ENCODE measurements around the gene FAR2. TPM values are rescaled to one million over a fixed set of nuclear protein-coding genes. Genes with fewer than 3 reads are reported as not detected.
"Not testable (repeated sequence)": the region's sequence is repeated elsewhere in the genome, so short reads cannot be mapped to it uniquely, and the experiment has no call there.

FAR2 gene
- total RNA-seq, 1 experiment from 2014 or later = 10.7 TPM

- Histone ChIP-seq H3K9me3 (ENCODE audit: low read depth, low read length, poor library complexity, severe bottlenecking) (no peaks in the 10 kb centered on the region), H3K36me3 (ENCODE audit: insufficient read depth, low read length, poor library complexity, severe bottlenecking) (no peaks in the 10 kb centered on the region), H3K27ac (ENCODE audit: low read depth, low read length, poor library complexity, severe bottlenecking) (no peak overlapping the region), H3K27me3 (replicated peaks; ENCODE audit: insufficient read depth, low read depth, low read length, poor library complexity) (no peaks in the 10 kb centered on the region), H3K4me3 (ENCODE audit: low read depth, low read length, poor library complexity, severe bottlenecking) (no peak overlapping the region), H3K4me1 (ENCODE audit: insufficient read depth, low read length, poor library complexity, severe bottlenecking) (peaks cover 10% of the 10 kb centered on the region)
- ChIA-PET CTCF (no interaction called here), POLR2A (ENCODE audit: low non-redundant PET) (no interaction called here)
- BruUV-seq (replicated peaks) = no TSS peak
- intact Hi-C loops (cut with micrococcal nuclease; ENCODE audit: unreplicated experiment) = no loop called here
- no peak for DNase-seq (ENCODE audit: low spot score)
- TF ChIP-seq EZH2 (IDR thresholded peaks at IDR 0.05; ENCODE audit: borderline replicate concordance, low read depth, low read length, poor library complexity, severe bottlenecking) = no peak
- TF ChIP-seq CTCF (conservative IDR thresholded peaks at IDR 0.05; ENCODE audit: low read depth, low read length) = no peak
These were observed 15.9 kb upstream of the FAR2 start for GRCh38 chr12:29133181-29133580.

DNA sequence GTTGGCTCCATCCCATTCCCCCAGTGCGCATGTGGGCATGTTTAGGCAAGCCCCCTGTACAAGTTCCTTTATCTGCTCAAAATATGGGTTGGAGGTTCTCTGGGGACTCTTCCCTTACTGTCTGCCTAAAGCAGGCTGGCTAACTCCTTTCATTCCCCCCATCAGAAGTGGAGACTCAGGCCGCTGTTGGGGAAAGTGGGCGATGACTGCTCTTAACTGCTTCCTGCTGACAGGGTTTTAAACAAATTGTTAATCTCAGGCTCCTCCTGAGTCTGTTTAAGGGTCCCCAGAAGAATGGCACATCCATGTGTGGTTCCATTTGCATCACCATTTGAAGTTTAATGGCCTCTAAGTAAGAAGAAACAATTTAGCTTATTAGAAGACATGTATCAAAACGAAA is 15.4 kb upstream of the FAR2 start:
- ChIA-PET CTCF (no interaction called here), POLR2A (ENCODE audit: low non-redundant PET) (no interaction called here)
- Histone ChIP-seq H3K27me3 (replicated peaks; ENCODE audit: insufficient read depth, low read depth, low read length, poor library complexity) (no peaks in the 10 kb centered on the region), H3K4me1 (ENCODE audit: insufficient read depth, low read length, poor library complexity, severe bottlenecking) (peaks cover 10% of the 10 kb centered on the region), H3K4me3 (ENCODE audit: low read depth, low read length, poor library complexity, severe bottlenecking) (no peak overlapping the region), H3K27ac (ENCODE audit: low read depth, low read length, poor library complexity, severe bottlenecking) (no peak overlapping the region), H3K9me3 (ENCODE audit: low read depth, low read length, poor library complexity, severe bottlenecking) (no peaks in the 10 kb centered on the region), H3K36me3 (ENCODE audit: insufficient read depth, low read length, poor library complexity, severe bottlenecking) (no peaks in the 10 kb centered on the region)
- no TSS peak for BruUV-seq (replicated peaks)
- TF ChIP-seq CTCF (conservative IDR thresholded peaks at IDR 0.05; ENCODE audit: low read depth, low read length) (no peak), EZH2 (IDR thresholded peaks at IDR 0.05; ENCODE audit: borderline replicate concordance, low read depth, low read length, poor library complexity, severe bottlenecking) (no peak)
- intact Hi-C loops (cut with micrococcal nuclease; ENCODE audit: unreplicated experiment) = no loop called here
- DNase-seq (ENCODE audit: low spot score) = no peak

- H3K4me3 ChIP-seq (ENCODE audit: low read depth, low read length, poor library complexity, severe bottlenecking); H3K36me3 ChIP-seq (ENCODE audit: insufficient read depth, low read length, poor library complexity, severe bottlenecking); H3K4me1 ChIP-seq (ENCODE audit: insufficient read depth, low read length, poor library complexity, severe bottlenecking); H3K9me3 ChIP-seq (ENCODE audit: low read depth, low read length, poor library complexity, severe bottlenecking); DNase-seq (ENCODE audit: low spot score); H3K27me3 ChIP-seq (replicated peaks; ENCODE audit: insufficient read depth, low read depth, low read length, poor library complexity); BruUV-seq (replicated peaks); intact Hi-C loops (cut with micrococcal nuclease; ENCODE audit: unreplicated experiment); POLR2A ChIA-PET (ENCODE audit: low non-redundant PET); H3K27ac ChIP-seq (ENCODE audit: low read depth, low read length, poor library complexity, severe bottlenecking); CTCF ChIA-PET: not testable (repeated sequence)
These were observed 10.8 kb upstream of the FAR2 start for GRCh38 chr12:29138256-29138655.

DNA sequence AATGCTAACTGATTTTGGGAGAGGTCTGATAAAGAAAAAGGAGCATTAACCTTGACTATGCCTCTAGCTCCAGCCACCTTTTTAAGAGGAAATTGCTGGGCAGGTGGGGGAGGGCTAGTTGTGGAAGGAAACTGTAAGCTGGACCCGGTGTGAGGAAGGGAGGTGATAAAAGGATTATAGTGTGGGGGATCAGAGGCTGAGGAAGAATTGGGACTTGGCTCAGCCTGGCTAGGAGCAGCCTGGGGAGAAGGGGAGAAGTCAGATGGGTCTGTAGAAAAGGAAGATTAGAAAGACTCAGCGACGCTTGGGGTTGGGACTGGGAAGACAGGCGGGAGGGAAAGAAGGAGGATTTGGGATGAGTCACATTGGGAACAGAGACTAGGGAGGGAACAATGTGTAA is 10.2 kb upstream of the FAR2 start:
- H3K36me3 ChIP-seq (ENCODE audit: insufficient read depth, low read length, poor library complexity, severe bottlenecking); POLR2A ChIA-PET (ENCODE audit: low non-redundant PET); H3K27ac ChIP-seq (ENCODE audit: low read depth, low read length, poor library complexity, severe bottlenecking); H3K4me1 ChIP-seq (ENCODE audit: insufficient read depth, low read length, poor library complexity, severe bottlenecking); CTCF ChIA-PET; H3K27me3 ChIP-seq (replicated peaks; ENCODE audit: insufficient read depth, low read depth, low read length, poor library complexity); H3K9me3 ChIP-seq (ENCODE audit: low read depth, low read length, poor library complexity, severe bottlenecking); intact Hi-C loops (cut with micrococcal nuclease; ENCODE audit: unreplicated experiment); DNase-seq (ENCODE audit: low spot score); BruUV-seq (replicated peaks); H3K4me3 ChIP-seq (ENCODE audit: low read depth, low read length, poor library complexity, severe bottlenecking): not testable (repeated sequence)
